Activated naive CD8-positive, alpha-beta T cell (primary cell): ENCODE measurements around the gene KIRREL3.

ENCODE experiments used
- H3K27ac Mint-ChIP-seq: one replicate; pipeline ENCODE4 v1.8.0; 2021; ENCODE audit warnings: mixed read lengths
- H3K27me3 Mint-ChIP-seq: one replicate; pipeline ENCODE4 v1.8.0; 2021; ENCODE audit warnings: mixed read lengths
- H3K36me3 Mint-ChIP-seq: one replicate; pipeline ENCODE4 v1.8.0; 2021; ENCODE audit warnings: mixed read lengths
- H3K4me1 Mint-ChIP-seq: one replicate; pipeline ENCODE4 v1.8.0; 2021; ENCODE audit warnings: low read depth, mixed read lengths
- H3K4me3 Mint-ChIP-seq: one replicate; pipeline ENCODE4 v1.8.0; 2021; ENCODE audit warnings: mild to moderate bottlenecking, mixed read lengths
- H3K9me3 Mint-ChIP-seq: one replicate; pipeline ENCODE4 v1.8.0; 2021; ENCODE audit warnings: low read depth, mixed read lengths

Gene KIRREL3

GRCh38 chr11:126446581-126446980, 554.0 kb downstream of the KIRREL3 start:
- no peaks in the 10 kb centered on the region for H3K27me3 Mint-ChIP-seq
- H3K4me1 Mint-ChIP-seq, result no peaks in the 10 kb centered on the region
- no peak overlapping the region for H3K4me3 Mint-ChIP-seq
- H3K9me3 Mint-ChIP-seq, result no peaks in the 10 kb centered on the region
- H3K27ac Mint-ChIP-seq, result no peak overlapping the region
- H3K36me3 Mint-ChIP-seq, result no peaks in the 10 kb centered on the region

- Mint-ChIP-seq H3K27me3 (peaks cover 3% of the 10 kb centered on the region), H3K36me3 (no peaks in the 10 kb centered on the region), H3K9me3 (no peaks in the 10 kb centered on the region), H3K4me1 (peaks cover 1% of the 10 kb centered on the region), H3K27ac (no peak overlapping the region), H3K4me3 (no peak overlapping the region)
These were observed 556.5 kb downstream of the KIRREL3 start for GRCh38 chr11:126444072-126444471.

GRCh38 chr11:126443120-126443519, 557.5 kb downstream of the KIRREL3 start:
- Mint-ChIP-seq H3K9me3 (no peaks in the 10 kb centered on the region), H3K4me1 (peaks cover 1% of the 10 kb centered on the region), H3K4me3 (no peak overlapping the region), H3K27me3 (peaks cover 3% of the 10 kb centered on the region), H3K27ac (no peak overlapping the region), H3K36me3 (no peaks in the 10 kb centered on the region)

- peaks cover 1% of the 10 kb centered on the region for H3K4me1 Mint-ChIP-seq
- H3K4me3 Mint-ChIP-seq, result no peak overlapping the region
- no peaks in the 10 kb centered on the region for H3K9me3 Mint-ChIP-seq
- no peak overlapping the region for H3K27ac Mint-ChIP-seq
- H3K27me3 Mint-ChIP-seq, result peaks cover 3% of the 10 kb centered on the region
- no peaks in the 10 kb centered on the region for H3K36me3 Mint-ChIP-seq
These were observed 559.6 kb downstream of the KIRREL3 start for GRCh38 chr11:126440792-126441514.

GRCh38 chr11:126440276-126440675, 560.3 kb downstream of the KIRREL3 start:
- peaks cover 1% of the 10 kb centered on the region for H3K4me1 Mint-ChIP-seq
- no peak overlapping the region for H3K27ac Mint-ChIP-seq
- H3K27me3 Mint-ChIP-seq, result peaks cover 3% of the 10 kb centered on the region
- H3K36me3 Mint-ChIP-seq, result no peaks in the 10 kb centered on the region
- H3K9me3 Mint-ChIP-seq, result no peaks in the 10 kb centered on the region
- H3K4me3 Mint-ChIP-seq, result no peak overlapping the region

GRCh38 chr11:126438691-126439090, 561.9 kb downstream of the KIRREL3 start:
- no peak overlapping the region for H3K27ac Mint-ChIP-seq
- peaks cover 1% of the 10 kb centered on the region for H3K4me1 Mint-ChIP-seq
- H3K4me3 Mint-ChIP-seq, result no peak overlapping the region
- peaks cover 3% of the 10 kb centered on the region for H3K27me3 Mint-ChIP-seq
- no peaks in the 10 kb centered on the region for H3K36me3 Mint-ChIP-seq
- H3K9me3 Mint-ChIP-seq, result no peaks in the 10 kb centered on the region

- Mint-ChIP-seq H3K4me1 (peaks cover 1% of the 10 kb centered on the region), H3K27me3 (peaks cover 3% of the 10 kb centered on the region), H3K27ac (no peak overlapping the region), H3K9me3 (no peaks in the 10 kb centered on the region), H3K4me3 (no peak overlapping the region), H3K36me3 (no peaks in the 10 kb centered on the region)
These were observed 562.3 kb downstream of the KIRREL3 start for GRCh38 chr11:126438272-126438671.

GRCh38 chr11:126437731-126438130, 562.8 kb downstream of the KIRREL3 start:
- H3K4me3 Mint-ChIP-seq, result no peak overlapping the region
- H3K27ac Mint-ChIP-seq, result no peak overlapping the region
- no peaks in the 10 kb centered on the region for H3K36me3 Mint-ChIP-seq
- H3K4me1 Mint-ChIP-seq, result peaks cover 1% of the 10 kb centered on the region
- H3K27me3 Mint-ChIP-seq, result peaks cover 3% of the 10 kb centered on the region
- H3K9me3 Mint-ChIP-seq, result no peaks in the 10 kb centered on the region

- H3K36me3 Mint-ChIP-seq, result no peaks in the 10 kb centered on the region
- peaks cover 3% of the 10 kb centered on the region for H3K27me3 Mint-ChIP-seq
- no peak overlapping the region for H3K4me3 Mint-ChIP-seq
- no peaks in the 10 kb centered on the region for H3K9me3 Mint-ChIP-seq
- H3K27ac Mint-ChIP-seq, result no peak overlapping the region
- H3K4me1 Mint-ChIP-seq, result peaks cover 1% of the 10 kb centered on the region
These were observed 564.3 kb downstream of the KIRREL3 start for GRCh38 chr11:126436209-126436755.

- Mint-ChIP-seq H3K27ac (no peak overlapping the region), H3K27me3 (no peaks in the 10 kb centered on the region), H3K4me3 (no peak overlapping the region), H3K4me1 (no peaks in the 10 kb centered on the region), H3K9me3 (no peaks in the 10 kb centered on the region), H3K36me3 (no peaks in the 10 kb centered on the region)
These were observed 565.6 kb downstream of the KIRREL3 start for GRCh38 chr11:126434950-126435335.

GRCh38 chr11:126433989-126434949, 566.3 kb downstream of the KIRREL3 start:
- no peaks in the 10 kb centered on the region for H3K9me3 Mint-ChIP-seq
- H3K27ac Mint-ChIP-seq, result no peak overlapping the region
- H3K4me1 Mint-ChIP-seq, result no peaks in the 10 kb centered on the region
- H3K36me3 Mint-ChIP-seq, result no peaks in the 10 kb centered on the region
- H3K4me3 Mint-ChIP-seq, result no peak overlapping the region
- no peaks in the 10 kb centered on the region for H3K27me3 Mint-ChIP-seq

GRCh38 chr11:126433244-126433846, 567.2 kb downstream of the KIRREL3 start:
- no peak overlapping the region for H3K27ac Mint-ChIP-seq
- H3K27me3 Mint-ChIP-seq, result no peaks in the 10 kb centered on the region
- H3K4me3 Mint-ChIP-seq, result no peak overlapping the region
- no peaks in the 10 kb centered on the region for H3K9me3 Mint-ChIP-seq
- no peaks in the 10 kb centered on the region for H3K4me1 Mint-ChIP-seq
- no peaks in the 10 kb centered on the region for H3K36me3 Mint-ChIP-seq

GRCh38 chr11:126432525-126432924, 568.0 kb downstream of the KIRREL3 start:
- Mint-ChIP-seq H3K27me3 (no peaks in the 10 kb centered on the region), H3K9me3 (no peaks in the 10 kb centered on the region), H3K4me3 (no peak overlapping the region), H3K36me3 (no peaks in the 10 kb centered on the region), H3K4me1 (no peaks in the 10 kb centered on the region), H3K27ac (no peak overlapping the region)

GRCh38 chr11:126432065-126432461, 568.5 kb downstream of the KIRREL3 start:
- H3K27me3 Mint-ChIP-seq, result no peaks in the 10 kb centered on the region
- no peaks in the 10 kb centered on the region for H3K4me1 Mint-ChIP-seq
- no peak overlapping the region for H3K4me3 Mint-ChIP-seq
- H3K36me3 Mint-ChIP-seq, result no peaks in the 10 kb centered on the region
- H3K9me3 Mint-ChIP-seq, result no peaks in the 10 kb centered on the region
- H3K27ac Mint-ChIP-seq, result no peak overlapping the region
